Esophagus squamous epithelium (tissue), 5 donors: ENCODE results near the gene ZNF273. TPM values are rescaled to one million over a fixed set of nuclear protein-coding genes. Genes with fewer than 3 reads are reported as not detected.
"Not testable (repeated sequence)": the region's sequence is repeated elsewhere in the genome, so short reads cannot be mapped to it uniquely, and the experiment has no call there.

Experiments
- DNase-seq: peaks from one replicate; lab custom pipeline; 2025; lab: John Stamatoyannopoulos, UW
- H3K27ac ChIP-seq, 4 donors: fragments of 200-600 bp; sonication (generic); one replicate each; pipeline ENCODE4 v1.5.1; 2016 to 2019; ENCODE audit warnings: mild to moderate bottlenecking in 1 of 4
- H3K27me3 ChIP-seq, 4 donors: fragments of 200-600 bp; sonication (generic); 1 replicate in 3 of 4; 2 replicates in 1 of 4; pipeline versions ENCODE4 v1.5.1 to v1.6.0; 2017 to 2021; ENCODE audit warnings: antibody characterized with exemption in 1 of 4
- H3K36me3 ChIP-seq, 3 donors: fragments of 200-600 bp; sonication (generic); one replicate each; pipeline ENCODE4 v1.5.1; 2016 to 2019
- H3K4me1 ChIP-seq, 3 donors: fragments of 200-600 bp; sonication (generic); one replicate each; pipeline ENCODE4 v1.5.1; 2017 to 2019
- H3K4me3 ChIP-seq, 4 donors: fragments of 200-600 bp; sonication (generic); 1 replicate in 3 of 4; 2 replicates in 1 of 4; pipeline ENCODE4 v1.5.1; 2016 to 2019; ENCODE audit warnings: mild to moderate bottlenecking in 2 of 4, moderate library complexity in 1 of 4
- H3K9me3 ChIP-seq, 3 donors: fragments of 200-600 bp; sonication (generic); one replicate each; pipeline ENCODE4 v1.5.1; 2016 to 2019
- CTCF ChIP-seq, 6 experiments: fragments of 450-650 bp in 4 of 6; fragments of 200-600 bp in 2 of 6; sonication (generic) in 2 of 6; IDR thresholded peaks; one replicate each; pipeline ENCODE4 v1.5.1; 2016 to 2019; ENCODE audit warnings: antibody characterized with exemption in 6 of 6, mild to moderate bottlenecking in 4 of 6, moderate library complexity in 4 of 6
- POLR2A ChIP-seq, 4 donors: fragments of 450-650 bp; IDR thresholded peaks; one replicate each; pipeline ENCODE4 v1.6.1; 2017; ENCODE audit warnings: antibody characterized with exemption in 4 of 4, mild to moderate bottlenecking in 4 of 4, moderate library complexity in 3 of 4
- WGBS, 2 donors: methylation state at CpG; one replicate each; pipeline ENCODE4 v1.1.5; 2018; 5-methylcytosine and 5-hydroxymethylcytosine counted together
- intact Hi-C: fragments of 100-400 bp; cut with DNase I; formaldehyde crosslinking; loops from one replicate; pipeline ENCODE4 v1.15.0; 2022
- total RNA-seq, 4 donors: library from RNA; depleted of rRNA; stranded (reverse); fragments of >200 nt; gene quantifications; one replicate each; pipeline ENCODE4 v1.1.0, GENCODE V29; 2016
- donor health status: DM: yes; HTN: yes; CAD: no.

Gene ZNF273
- total RNA-seq, 4 donors from 2014 or later = 8.0 to 43.3 (median 14.0) TPM

DNA sequence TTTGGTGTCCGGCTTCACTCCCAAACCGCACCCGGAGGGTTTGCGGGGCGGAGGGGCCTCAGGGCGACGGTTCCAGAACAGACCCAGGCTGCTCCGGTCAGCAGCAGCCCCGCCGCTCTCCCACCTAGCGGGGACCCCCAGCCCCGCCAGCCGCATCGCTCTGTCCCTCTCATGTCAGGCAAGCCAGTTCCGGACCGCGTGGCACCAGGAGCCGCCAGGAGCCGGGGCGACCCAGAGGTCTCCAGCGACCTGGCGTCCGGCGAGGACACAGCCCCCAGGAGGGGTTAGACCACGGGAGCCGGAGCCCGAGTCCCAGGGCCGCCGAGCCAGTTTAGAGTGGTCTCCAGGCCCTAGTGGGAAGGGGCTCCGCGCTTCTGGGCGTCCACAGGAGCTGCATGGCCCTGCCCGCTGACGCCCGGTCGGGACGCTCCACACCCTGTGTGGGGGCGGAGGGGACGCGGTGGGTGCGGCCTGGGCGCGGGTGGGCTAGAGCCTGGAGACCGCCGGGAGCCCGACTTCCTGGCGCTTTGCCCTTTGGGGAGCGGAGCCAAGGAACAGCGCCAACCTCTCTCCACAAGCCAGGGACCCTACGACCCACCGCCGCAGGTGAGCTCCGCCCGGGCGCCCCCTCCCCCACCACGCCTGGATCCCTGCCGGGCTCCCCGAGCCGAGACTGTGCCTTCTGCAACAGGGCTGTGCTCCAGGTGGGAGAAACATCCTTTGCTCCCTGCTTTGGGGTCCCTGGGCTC is 44.4 kb downstream of the ZNF273 start:
- no peak for DNase-seq
- intact Hi-C loops = no loop called here

GRCh38 chr7:64948774-64949173 is 45.7 kb downstream of the ZNF273 start:
- H3K9me3 ChIP-seq, intact Hi-C loops, H3K27ac ChIP-seq, H3K4me3 ChIP-seq, DNase-seq, H3K36me3 ChIP-seq: not testable (repeated sequence)
- 86 to 88% methylated on average over 1 of the region's 1 CpG for WGBS, 2 donors
- H3K27me3 ChIP-seq = peaks cover 0 to 44% (median 7%) of the 10 kb centered on the region in 4 donors
- H3K4me1 ChIP-seq = peaks cover 11 to 41% (median 13%) of the 10 kb centered on the region in 3 donors

More for the DNA sequence above, 44.4 kb downstream of the ZNF273 start:
- Histone ChIP-seq H3K36me3 (no peaks in the 10 kb centered on the region), H3K9me3 (no peaks in the 10 kb centered on the region), H3K27me3 (peaks cover 0 to 44% (median 7%) of the 10 kb centered on the region in 4 donors), H3K4me1 (peaks cover 11 to 41% (median 13%) of the 10 kb centered on the region in 3 donors), H3K4me3 (peak overlapping the region; percentile 40 to 62 (median 54)), H3K27ac (peak overlapping the region in 3 of 4 donors; percentile 43 to 58 (median 51))
- WGBS, 2 donors = 0 to 20% methylated on average over 1 to 5 of the region's 59 CpGs
- no peak for TF ChIP-seq CTCF (IDR thresholded peaks at IDR 0.05)
- no peak for TF ChIP-seq POLR2A (IDR thresholded peaks at IDR 0.05)

- DNase-seq, intact Hi-C loops, H3K4me3 ChIP-seq, H3K9me3 ChIP-seq, H3K36me3 ChIP-seq: not testable (repeated sequence)
- Histone ChIP-seq H3K27ac (peak overlapping the region in 1 of 4 donors; percentile 60), H3K27me3 (peaks cover 0 to 35% (median 7%) of the 10 kb centered on the region in 4 donors), H3K4me1 (peaks cover 11 to 34% (median 13%) of the 10 kb centered on the region in 3 donors)
- WGBS, 2 donors = 23 to 42% methylated on average over 2 to 9 of the region's 9 CpGs
Measured at GRCh38 chr7:64950673-64951072, 47.6 kb downstream of the ZNF273 start.

GRCh38 chr7:64951250-64951848 is 48.3 kb downstream of the ZNF273 start:
- Histone ChIP-seq H3K27me3 (peaks cover 0 to 30% (median 7%) of the 10 kb centered on the region in 4 donors), H3K4me1 (peaks cover 11 to 27% (median 13%) of the 10 kb centered on the region in 3 donors), H3K9me3 (no peaks in the 10 kb centered on the region), H3K27ac (peak overlapping the region in 1 of 4 donors; percentile 60), H3K36me3 (no peaks in the 10 kb centered on the region), H3K4me3 (no peak overlapping the region)
- DNase-seq = no peak
- WGBS, 2 donors = 3 to 8% methylated on average over 1 of the region's 1 CpG
- TF ChIP-seq POLR2A (IDR thresholded peaks at IDR 0.05) (no peak), CTCF (IDR thresholded peaks at IDR 0.05) (peak; percentile 31 to 90 (median 80))
- intact Hi-C loops = no loop called here

DNA sequence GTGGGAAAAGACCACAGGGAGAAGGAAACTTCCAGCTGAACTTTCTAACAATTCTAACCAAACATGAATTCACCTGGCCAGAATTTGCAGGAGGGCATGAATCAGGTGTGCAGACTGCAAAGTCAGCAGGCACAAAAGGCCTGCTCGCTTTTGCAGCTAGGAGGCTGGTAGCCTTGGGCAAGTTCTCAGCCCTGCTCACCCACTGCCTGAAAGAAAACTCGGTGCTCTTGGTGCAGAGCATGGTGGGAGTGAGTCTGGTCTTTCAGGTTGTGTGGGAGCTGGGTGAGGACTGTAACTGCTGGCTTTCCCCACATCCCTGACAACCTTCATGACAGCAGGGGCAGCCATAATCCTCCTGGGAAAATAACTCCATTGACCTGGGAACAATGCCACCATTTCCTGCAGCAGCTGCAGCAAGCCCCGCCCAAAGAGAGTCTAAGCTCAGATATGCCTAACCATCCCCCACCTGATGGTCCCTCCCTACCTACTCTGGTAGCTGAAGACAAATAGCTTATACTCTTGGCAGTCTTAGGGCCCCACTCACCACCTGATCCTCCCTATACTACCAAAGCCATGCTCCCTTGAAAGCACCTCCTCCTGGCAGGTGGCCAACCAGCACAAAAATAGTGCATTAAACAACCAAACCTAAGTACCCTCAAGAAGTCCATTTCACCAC is 56.1 kb downstream of the ZNF273 start:
- no peak overlapping the region for H3K27ac ChIP-seq
- no peak for DNase-seq
- H3K4me1 ChIP-seq = no peaks in the 10 kb centered on the region
- 73 to 81% methylated on average over 2 to 3 of the region's 3 CpGs for WGBS, 2 donors
- no peak overlapping the region for H3K4me3 ChIP-seq
- intact Hi-C loops = no loop called here
- TF ChIP-seq POLR2A (IDR thresholded peaks at IDR 0.05) (no peak), CTCF (IDR thresholded peaks at IDR 0.05) (no peak)
- no peaks in the 10 kb centered on the region for H3K36me3 ChIP-seq
- H3K27me3 ChIP-seq = no peaks in the 10 kb centered on the region
- peaks cover 0 to 5% (median 2%) of the 10 kb centered on the region in 3 donors for H3K9me3 ChIP-seq
